ENCODE results near the gene TMCC1.
"Not testable (repeated sequence)": the region's sequence is repeated elsewhere in the genome, so short reads cannot be mapped to it uniquely, and the experiment has no call there.

The TMCC1 gene

GRCh38 chr3:129768728-129769127 is 124.8 kb downstream of the TMCC1 start:
- DNase-seq: no peak

GRCh38 chr3:129766135-129766534 is 127.4 kb downstream of the TMCC1 start:
- no peak for DNase-seq

GRCh38 chr3:129764090-129764489 is 129.4 kb downstream of the TMCC1 start:
- no peak for DNase-seq

- DNase-seq: no peak
Observed at GRCh38 chr3:129758785-129759320, 134.7 kb downstream of the TMCC1 start.

- no peak for DNase-seq
Observed at GRCh38 chr3:129758306-129758705, 135.2 kb downstream of the TMCC1 start.

GRCh38 chr3:129756871-129757270 is 136.6 kb downstream of the TMCC1 start:
- no peak for DNase-seq

GRCh38 chr3:129751105-129751504 is 142.4 kb downstream of the TMCC1 start:
- DNase-seq: not testable (repeated sequence)

GRCh38 chr3:129749692-129750091 is 143.8 kb downstream of the TMCC1 start:
- no peak for DNase-seq

GRCh38 chr3:129747992-129748391 is 145.5 kb downstream of the TMCC1 start:
- DNase-seq: no peak

GRCh38 chr3:129747136-129747535 is 146.4 kb downstream of the TMCC1 start:
- DNase-seq: no peak

GRCh38 chr3:129746629-129747028 is 146.9 kb downstream of the TMCC1 start:
- DNase-seq: no peak

GRCh38 chr3:129745253-129745652 is 148.3 kb downstream of the TMCC1 start:
- DNase-seq: no peak

- no peak for DNase-seq
Observed at GRCh38 chr3:129741794-129742193, 151.7 kb downstream of the TMCC1 start.

GRCh38 chr3:129740090-129740489 is 153.4 kb downstream of the TMCC1 start:
- DNase-seq: no peak

GRCh38 chr3:129739634-129740033 is 153.9 kb downstream of the TMCC1 start:
- DNase-seq: no peak

- DNase-seq: no peak
Observed at GRCh38 chr3:129738172-129738571, 155.3 kb downstream of the TMCC1 start.

- DNase-seq: no peak
Observed at GRCh38 chr3:129736070-129736469, 157.4 kb downstream of the TMCC1 start.

- DNase-seq: no peak
Observed at GRCh38 chr3:129735638-129736037, 157.9 kb downstream of the TMCC1 start.

GRCh38 chr3:129734449-129734848 is 159.1 kb downstream of the TMCC1 start:
- no peak for DNase-seq

GRCh38 chr3:129732200-129732876 is 161.2 kb downstream of the TMCC1 start:
- DNase-seq: no peak

GRCh38 chr3:129727707-129728106 is 165.8 kb downstream of the TMCC1 start:
- DNase-seq: no peak

GRCh38 chr3:129723558-129724324 is 169.8 kb downstream of the TMCC1 start:
- no peak for DNase-seq

GRCh38 chr3:129722527-129722926 is 171.0 kb downstream of the TMCC1 start:
- no peak for DNase-seq

- no peak for DNase-seq
Observed at GRCh38 chr3:129718201-129718600, 175.3 kb downstream of the TMCC1 start.
